ENCODE results near the gene EGR1.
"Not testable (repeated sequence)": the region's sequence is repeated elsewhere in the genome, so short reads cannot be mapped to it uniquely, and the experiment has no call there.

EGR1 gene

GRCh38 chr5:138507485-138507884 lies 42.2 kb downstream of the EGR1 start:
- not testable (repeated sequence) for DNase-seq (ENCODE audit: low spot score)

GRCh38 chr5:138508958-138509357 lies 43.7 kb downstream of the EGR1 start:
- no peak for DNase-seq (ENCODE audit: low spot score)

GRCh38 chr5:138514021-138514420 lies 48.7 kb downstream of the EGR1 start:
- DNase-seq (ENCODE audit: low spot score): no peak

- DNase-seq (ENCODE audit: low spot score): no peak
These were observed 50.4 kb downstream of the EGR1 start for GRCh38 chr5:138515556-138516245.

- no peak for DNase-seq (ENCODE audit: low spot score)
These were observed 52.2 kb downstream of the EGR1 start for GRCh38 chr5:138517437-138517836.
